OCI-LY7 (cell line): ENCODE measurements around the gene XPR1.

Experiments
- EZH2phosphoT487 ChIP-seq: fragments of 200-600 bp; sonication (generic); IDR thresholded peaks from 2 replicates; pipeline ENCODE4 v1.6.1; 2018; ENCODE audit warnings: low read depth, borderline replicate concordance, mild to moderate bottlenecking, mixed run types, antibody characterized with exemption, low read length, moderate library complexity, mixed read lengths
- TF ChIP-seq, protein P1 (sequence below): fragments of 200-600 bp; sonication (generic); conservative IDR thresholded peaks from 2 replicates; pipeline ENCODE4 v1.5.1; 2014; ENCODE audit warnings: mild to moderate bottlenecking, antibody characterized with exemption, low read length, moderate library complexity, mixed read lengths

DNA sequence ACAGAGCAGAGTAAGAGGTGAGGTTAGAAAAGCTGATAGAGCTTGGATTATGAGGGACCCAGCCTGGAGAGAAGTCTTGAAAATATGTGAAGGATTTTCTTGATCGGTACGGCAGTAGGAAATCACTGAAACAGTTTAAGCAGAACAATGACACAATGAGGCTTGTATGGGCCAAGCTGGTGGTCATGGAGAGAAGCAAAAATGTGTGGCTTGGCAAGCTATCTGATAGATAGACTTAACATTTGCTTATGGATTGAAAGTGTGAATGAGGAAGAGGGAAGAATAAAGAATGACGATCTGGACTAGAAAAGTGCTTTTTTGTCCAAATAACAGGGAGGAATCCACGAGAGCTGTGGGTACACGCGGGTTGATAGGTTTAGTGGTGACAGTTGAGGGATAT is 15.4 kb upstream of the XPR1 start:
- TF ChIP-seq, protein P1, sequence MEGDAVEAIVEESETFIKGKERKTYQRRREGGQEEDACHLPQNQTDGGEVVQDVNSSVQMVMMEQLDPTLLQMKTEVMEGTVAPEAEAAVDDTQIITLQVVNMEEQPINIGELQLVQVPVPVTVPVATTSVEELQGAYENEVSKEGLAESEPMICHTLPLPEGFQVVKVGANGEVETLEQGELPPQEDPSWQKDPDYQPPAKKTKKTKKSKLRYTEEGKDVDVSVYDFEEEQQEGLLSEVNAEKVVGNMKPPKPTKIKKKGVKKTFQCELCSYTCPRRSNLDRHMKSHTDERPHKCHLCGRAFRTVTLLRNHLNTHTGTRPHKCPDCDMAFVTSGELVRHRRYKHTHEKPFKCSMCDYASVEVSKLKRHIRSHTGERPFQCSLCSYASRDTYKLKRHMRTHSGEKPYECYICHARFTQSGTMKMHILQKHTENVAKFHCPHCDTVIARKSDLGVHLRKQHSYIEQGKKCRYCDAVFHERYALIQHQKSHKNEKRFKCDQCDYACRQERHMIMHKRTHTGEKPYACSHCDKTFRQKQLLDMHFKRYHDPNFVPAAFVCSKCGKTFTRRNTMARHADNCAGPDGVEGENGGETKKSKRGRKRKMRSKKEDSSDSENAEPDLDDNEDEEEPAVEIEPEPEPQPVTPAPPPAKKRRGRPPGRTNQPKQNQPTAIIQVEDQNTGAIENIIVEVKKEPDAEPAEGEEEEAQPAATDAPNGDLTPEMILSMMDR: no peak
- no peak for TF ChIP-seq EZH2phosphoT487
